Smooth muscle cell of the brain vasculature (primary cell): ENCODE data around the gene THEM5.
"Not testable (repeated sequence)": the region's sequence is repeated elsewhere in the genome, so short reads cannot be mapped to it uniquely, and the experiment has no call there.

Source experiments
- DNase-seq: peaks from one replicate; pipeline ENCODE4 v3.0.0-alpha.2; 2012; ENCODE audit warnings: low read depth, low spot score

THEM5 gene, protein sequence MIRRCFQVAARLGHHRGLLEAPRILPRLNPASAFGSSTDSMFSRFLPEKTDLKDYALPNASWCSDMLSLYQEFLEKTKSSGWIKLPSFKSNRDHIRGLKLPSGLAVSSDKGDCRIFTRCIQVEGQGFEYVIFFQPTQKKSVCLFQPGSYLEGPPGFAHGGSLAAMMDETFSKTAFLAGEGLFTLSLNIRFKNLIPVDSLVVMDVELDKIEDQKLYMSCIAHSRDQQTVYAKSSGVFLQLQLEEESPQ

DNA sequence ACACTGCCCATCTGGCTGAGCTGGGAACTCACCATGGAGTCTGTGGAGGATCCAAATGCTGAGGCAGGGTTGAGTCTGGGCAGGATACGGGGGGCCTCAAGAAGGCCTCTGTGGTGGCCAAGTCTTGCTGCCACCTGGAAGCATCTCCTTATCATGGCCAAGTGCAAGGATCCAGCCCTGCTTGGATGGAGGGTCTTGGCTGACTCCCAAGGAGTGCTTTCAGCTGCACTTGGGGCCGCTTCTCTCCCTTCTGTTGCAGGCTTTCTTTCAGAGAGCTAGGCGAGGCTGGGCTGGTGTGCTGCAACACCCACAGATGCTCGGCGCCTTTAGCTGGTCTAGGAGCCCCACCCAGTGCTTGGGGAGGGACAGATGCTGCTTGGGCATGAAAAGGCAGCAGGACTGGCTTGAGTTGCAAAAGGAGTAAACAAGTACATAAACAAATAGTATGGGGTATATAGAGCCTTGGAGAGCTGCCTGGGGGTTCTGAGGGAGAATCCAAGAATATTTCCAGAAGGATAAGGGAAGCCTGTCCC lies at the start of gene THEM5:
Gene THEM5, minus strand, starts transcription at position 302 of the 533 bp plus-strand sequence. Its CDS starts 147 bp downstream, at position 155.
- no peak for DNase-seq

DNA sequence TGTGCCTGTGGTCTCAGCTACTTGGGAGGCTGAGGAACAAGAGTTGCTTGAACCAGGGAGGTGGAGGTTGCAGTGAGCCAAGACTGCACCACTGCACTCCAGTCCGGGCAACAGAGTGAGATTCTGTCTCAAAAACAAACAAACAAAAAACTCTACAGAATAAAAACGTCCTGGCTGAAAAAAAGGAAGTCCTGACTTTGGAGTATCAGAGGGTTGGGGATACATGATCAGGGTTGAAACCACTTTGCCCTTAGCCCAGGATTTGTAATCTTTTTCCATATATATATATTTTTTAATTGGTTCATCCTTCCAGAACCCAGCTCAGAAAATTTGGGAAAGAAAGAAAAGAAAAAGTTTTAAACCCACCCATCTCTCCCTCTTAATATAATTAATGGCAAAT lies 49.3 kb upstream of the THEM5 start:
- no peak for DNase-seq

DNA sequence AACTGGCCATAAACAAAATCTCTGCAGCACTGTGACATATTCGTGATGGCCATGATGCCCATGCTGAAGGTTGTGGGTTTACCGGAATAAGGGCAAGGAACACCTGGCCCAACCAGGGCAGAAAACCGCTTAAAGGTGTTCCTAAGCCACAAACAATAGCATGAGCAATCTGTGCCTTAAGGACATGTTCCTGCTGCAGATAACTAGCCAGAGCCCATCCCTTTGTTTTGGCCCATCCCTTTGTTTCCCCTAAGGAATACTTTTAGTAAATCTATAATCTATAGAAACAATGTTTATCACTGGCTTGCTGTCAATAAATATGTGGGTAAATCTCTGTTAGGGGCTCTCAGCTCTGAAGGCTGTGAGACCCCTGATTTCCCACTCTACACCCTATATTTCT lies 47.3 kb upstream of the THEM5 start:
- not testable (repeated sequence) for DNase-seq

DNA sequence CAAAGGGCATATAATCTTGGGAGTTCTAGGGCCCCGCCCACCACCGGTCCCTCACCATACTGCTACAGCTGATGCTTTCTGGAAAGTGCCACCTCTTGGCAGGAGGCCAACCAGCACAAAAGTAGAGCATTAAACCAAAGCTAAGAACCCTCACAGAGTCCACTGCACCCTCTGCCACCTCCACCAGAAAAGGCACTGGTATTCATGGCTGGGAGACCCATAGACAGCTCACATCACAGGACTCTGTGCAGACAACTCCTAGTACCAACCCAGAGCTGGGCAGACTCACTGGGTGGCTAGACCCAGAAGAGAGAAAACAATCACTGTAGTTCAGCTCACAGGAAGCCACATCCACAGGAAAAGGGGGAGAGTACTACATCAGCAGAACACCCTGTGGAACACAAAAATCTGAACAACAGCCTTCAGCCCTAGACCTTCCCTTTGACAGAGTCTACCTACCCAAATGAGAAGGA lies 45.0 kb upstream of the THEM5 start:
- no peak for DNase-seq

DNA sequence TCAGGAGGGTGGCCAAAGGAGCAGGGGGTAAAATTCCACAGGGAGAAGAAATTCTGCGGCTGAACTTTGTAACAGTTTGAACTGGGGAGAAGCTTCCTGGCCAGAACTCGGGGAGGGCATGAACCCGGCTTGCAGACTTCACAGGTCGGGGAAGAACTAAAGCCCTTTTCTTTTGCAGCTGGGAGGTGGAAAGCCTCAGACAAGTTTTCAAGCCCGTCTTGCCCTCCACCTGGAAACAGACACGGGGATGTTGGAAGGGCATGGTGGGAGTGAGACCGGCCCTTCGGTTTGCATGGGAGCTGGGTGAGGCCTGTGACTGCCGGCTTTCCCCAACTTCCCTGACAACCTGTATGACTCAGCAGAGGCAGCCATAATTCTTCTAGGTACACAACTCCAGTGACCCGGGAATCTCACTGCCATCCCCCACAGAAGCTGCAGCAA lies 44.5 kb upstream of the THEM5 start:
- DNase-seq = no peak

DNA sequence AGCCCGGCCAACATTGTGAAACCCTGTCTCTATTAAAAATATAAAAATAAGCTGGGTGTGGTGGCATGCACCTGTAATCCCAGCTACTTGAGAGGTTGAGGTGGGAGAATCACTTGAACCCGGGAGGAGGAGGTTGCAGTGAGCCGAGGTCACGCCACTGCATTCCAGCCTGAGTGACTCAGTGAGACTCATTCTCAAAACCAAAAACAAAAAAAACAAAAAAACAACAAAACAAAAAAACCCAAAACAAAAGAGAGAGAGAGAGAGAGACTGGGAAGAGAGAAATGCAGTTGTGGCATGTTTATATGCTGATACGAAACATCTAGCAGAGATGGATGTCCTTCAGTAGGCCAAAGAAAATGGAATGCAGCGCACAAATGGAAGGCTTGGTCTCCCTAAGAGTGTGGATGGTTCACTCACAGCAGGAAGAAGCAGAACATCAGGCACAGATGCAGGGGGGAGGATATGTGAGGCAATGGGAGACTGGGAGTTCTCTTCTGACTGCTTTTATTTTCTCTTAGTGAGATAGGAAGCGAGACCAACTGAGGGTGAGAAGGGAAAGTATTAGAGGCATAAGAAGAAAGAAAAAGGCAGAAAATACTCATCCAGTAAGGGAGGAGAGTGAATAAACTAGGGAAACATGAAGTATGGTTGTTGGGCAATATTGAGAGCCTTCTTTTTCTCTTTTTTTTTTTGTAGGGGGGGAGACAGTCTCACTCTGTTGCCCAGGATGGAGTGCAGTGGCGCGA lies 39.8 kb upstream of the THEM5 start:
- DNase-seq = no peak

DNA sequence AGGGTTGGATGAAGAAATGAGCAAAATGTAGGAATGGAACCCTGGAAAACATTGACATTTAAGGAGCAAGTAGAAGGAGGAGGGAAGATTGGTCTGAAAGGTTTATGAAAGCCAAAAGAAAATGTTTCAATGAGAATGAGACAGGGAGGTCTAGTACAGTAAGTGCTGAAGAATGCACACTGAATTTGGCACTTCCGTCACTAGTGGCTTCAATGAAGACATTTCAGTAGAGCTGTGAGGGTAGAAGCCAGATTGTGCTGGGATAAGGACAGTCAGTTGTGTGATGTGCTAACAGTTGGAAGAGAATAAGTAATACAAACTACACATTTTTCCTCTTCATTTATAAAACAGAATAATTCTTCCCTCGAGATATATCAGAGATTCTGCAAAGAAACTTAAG lies 38.7 kb upstream of the THEM5 start:
- no peak for DNase-seq

DNA sequence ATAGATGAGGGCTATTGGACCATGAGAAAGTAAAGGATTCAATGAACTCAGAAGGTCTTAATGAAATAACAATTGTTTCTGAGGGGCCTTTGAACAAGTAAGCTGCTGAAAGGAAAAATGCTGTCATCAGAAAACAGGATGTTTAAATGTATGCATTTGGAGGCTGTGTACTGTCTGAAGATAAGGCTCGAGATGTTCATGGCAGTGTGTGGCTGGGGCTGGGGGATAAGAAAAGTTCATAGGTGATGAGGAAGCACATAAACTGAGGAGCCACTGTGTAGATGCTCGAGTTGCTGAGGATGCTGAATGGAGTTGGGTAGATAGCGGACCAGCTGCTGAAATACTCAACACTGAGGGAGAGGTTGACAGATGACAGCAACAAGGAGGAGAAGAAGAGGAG lies 38.0 kb upstream of the THEM5 start:
- DNase-seq = no peak

DNA sequence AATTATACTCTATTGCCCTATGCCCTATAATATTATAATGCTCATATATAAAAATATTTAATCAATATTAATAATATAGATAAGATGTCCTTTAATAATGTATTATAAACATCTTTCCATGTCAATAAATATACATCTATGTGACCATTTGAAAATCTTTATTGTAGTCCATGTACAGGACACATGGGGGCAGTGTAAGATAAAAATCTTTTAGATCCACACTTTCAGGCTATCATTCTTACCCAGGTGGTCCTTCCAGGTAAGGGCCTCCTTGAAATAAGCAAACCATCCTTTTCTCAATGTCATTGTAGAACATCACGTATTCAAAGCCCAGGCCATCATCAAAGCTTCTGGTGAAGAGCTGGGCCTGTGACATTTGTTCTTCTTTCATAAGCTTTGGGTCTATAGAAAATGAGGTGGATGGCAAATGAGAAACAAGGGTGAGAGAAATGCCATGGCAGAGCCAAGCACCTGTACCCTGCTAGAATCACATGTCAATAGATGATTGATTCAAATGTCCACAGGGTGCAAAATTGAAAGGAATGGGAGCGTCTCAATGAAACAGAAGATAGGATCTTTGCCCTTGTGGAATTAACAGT lies 35.6 kb upstream of the THEM5 start:
- DNase-seq = no peak

DNA sequence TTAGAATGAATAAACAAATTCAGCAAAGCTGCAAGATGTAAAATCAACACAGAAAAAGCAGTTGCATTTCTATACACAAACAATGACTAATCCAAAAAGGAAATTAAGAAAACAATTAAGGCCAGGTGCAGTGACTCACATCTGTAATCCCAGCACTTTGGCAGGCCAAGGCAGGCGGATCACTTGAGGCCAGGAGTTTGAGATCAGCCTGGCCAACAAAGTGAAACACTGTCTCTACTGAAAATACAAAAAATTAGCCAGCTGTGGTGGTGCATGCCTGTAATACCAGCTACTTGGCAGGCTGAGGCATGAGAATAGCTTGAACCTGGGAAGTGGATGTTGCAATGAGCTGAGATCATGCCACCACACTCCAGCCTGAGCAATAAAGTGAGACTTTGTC lies 33.5 kb upstream of the THEM5 start:
- DNase-seq = no peak

DNA sequence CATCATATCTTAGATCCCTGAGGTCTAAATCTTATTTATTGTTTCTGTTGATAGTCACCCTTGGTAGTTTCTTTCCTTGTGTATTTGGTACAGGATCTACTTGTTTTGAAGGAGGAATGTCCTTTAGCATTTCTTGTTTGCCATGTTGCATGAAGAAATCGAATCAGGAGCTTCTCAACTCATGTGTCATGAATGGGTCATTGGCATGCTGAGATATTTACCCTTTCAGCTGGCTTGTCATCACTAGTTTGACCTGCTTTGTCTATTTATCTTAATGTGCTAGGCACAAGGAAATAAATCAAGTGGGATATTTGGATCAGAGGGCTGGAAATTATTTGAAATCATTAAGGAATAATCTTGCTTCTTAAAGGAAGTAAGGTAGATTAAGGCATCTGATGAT lies 32.0 kb upstream of the THEM5 start:
- no peak for DNase-seq

DNA sequence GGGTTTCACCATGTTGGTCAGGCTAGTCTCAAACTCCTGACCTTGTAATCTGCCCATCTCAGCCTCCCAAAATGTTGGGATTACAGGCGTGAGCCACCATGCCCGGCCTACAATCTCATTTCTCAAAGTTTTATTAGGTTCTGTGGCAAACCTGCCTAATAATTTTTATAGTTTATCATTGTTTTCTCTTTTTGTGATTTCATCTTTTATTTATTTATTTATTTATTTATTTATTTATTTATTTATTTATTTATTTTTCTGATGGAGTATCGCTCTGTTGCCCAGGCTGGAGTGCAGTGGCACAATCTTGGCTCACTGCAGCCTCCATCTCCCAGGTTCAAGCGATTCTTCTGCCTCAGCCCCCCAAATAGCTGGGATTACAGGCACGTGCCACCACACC lies 31.4 kb upstream of the THEM5 start:
- DNase-seq = not testable (repeated sequence)

DNA sequence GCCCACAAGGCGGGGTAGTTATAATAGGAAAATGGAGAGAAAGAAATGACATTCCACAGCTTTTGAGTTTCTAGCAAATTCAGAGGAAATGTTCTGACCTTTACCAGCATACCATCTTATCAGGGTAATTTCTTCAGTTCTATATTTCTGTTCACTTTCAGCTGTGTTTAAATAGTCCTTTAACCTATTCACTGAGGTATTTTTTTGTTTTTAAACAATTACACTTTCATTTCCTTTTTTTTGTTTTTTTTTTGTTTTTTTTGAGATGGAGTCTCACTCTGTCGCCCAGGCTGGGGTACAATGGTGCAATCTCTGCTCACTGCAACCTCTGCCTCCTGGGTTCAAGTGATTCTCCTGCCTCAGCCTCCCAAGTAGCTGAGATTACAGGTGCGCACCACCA lies 30.9 kb upstream of the THEM5 start:
- DNase-seq = not testable (repeated sequence)

DNA sequence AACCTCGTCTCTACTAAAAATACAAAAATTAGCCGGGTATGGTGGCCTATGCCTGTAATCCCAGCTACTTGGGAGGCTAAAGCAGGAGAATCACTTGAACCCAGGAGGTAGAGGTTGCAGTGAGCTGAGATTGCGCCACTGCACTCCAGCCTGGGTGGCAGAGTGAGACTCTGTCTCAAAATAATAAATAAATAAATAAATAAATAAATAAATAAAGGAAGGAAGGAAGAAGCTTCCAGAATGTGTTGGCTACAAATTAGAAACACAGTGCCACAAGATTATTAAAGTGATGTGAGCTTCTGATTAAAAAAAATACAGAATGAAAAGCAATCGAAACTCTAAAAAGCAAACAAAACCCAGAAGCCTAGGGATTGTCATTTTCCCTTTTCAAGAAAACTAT lies 30.4 kb upstream of the THEM5 start:
- not testable (repeated sequence) for DNase-seq

DNA sequence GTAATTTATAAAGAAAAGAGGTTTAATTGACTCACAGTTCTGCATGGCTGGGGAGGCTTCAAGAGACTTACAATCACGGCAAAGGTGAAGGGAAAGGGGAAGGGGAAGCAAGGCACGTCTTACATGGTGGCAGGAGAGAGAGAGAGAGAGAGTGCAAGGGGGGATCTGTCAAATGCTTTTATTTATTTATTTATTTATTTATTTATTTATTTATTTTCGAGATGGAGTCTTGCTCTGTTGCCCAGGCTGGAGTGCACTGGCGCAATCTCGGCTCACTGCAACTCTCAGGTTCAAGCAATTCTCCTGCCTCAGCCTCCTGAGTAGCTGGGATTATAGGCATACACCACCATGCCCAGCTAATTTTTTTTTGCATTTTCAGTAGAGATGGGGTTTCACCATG lies 29.4 kb upstream of the THEM5 start:
- DNase-seq = not testable (repeated sequence)

DNA sequence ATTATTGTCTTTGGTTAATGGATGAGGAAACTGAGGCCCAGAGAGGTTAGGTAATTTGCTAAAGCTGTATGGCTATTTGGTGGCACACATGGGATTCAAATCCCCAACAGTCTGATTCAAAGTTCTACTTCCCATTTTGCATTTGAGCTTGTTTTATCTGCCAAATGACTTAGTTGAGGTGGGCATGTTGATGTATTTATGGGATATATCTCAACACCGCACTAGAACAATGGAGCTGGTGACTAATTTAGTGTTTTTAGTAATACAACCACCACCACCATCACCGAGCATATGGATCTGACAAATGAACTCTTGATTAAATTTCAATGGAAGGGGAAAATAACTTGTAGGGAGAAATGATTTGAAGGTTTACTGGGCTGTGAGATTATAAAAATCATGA lies 29.0 kb upstream of the THEM5 start:
- DNase-seq = no peak

DNA sequence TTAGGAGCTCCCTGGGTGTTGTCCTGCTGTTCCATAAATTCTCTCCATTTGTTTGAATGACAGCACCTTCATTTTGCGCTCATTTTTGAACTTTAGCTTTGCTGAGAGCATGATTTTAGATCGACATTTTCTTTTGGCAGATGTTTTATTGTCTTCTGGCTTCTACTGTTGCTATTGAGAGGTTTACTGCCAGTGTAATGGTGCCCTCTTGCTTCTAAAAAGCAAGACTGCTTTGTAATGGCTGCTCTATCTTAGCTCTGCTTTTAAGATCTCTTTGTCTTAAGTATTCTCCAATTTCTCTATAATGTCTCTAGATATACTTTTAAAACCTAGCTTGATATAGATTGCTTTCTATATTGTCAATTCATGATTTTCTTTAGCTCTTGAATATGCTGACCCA lies 28.0 kb upstream of the THEM5 start:
- DNase-seq = no peak

DNA sequence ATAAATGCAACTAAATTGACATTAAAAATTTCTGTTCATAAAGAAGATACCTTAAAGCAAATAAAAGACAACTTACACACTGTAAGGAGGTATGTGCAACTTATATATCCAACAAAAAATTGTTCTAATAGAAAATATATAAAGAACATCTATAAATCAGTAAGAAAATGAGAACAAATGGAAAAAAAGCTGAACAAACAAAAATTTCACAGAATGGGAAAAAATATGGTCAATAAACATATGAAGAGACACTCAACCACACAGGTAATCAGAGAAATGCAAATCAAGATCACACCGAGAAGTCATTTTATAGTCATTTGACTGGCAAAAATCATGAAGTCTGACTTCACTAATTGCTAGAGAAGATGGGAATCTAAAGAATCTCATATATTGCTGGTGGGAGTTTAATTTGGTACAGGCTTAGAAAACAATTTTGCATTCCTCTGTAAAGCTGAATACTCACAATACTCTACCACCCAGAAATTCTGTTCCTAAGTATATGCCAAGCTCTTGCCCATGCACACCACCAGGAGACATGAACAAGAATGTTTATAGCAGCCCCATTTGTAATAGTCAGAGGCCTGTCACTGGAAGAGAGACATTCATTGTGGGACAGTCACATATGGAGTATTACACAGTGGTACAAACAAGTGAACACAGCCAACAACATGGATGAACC lies 22.0 kb upstream of the THEM5 start:
- no peak for DNase-seq

DNA sequence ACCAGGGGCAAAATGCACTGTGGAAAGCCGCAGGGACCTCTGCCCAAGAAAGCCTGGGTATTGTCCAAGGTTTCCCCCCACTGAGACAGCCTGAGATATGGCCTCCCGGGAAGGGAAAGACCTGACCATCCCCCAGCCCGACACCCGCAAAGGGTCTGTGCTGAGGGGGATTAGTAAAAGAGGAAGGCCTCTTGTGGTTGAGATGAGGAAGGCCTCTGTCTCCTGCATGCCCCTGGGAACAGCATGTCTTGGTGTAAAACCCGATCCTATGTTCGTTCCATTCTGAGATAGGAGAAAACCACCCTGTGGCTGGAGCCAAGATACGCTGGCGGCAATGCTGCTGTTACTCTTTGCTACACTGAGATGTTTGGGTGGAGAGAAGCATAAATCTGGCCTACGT lies 19.3 kb upstream of the THEM5 start:
- not testable (repeated sequence) for DNase-seq

DNA sequence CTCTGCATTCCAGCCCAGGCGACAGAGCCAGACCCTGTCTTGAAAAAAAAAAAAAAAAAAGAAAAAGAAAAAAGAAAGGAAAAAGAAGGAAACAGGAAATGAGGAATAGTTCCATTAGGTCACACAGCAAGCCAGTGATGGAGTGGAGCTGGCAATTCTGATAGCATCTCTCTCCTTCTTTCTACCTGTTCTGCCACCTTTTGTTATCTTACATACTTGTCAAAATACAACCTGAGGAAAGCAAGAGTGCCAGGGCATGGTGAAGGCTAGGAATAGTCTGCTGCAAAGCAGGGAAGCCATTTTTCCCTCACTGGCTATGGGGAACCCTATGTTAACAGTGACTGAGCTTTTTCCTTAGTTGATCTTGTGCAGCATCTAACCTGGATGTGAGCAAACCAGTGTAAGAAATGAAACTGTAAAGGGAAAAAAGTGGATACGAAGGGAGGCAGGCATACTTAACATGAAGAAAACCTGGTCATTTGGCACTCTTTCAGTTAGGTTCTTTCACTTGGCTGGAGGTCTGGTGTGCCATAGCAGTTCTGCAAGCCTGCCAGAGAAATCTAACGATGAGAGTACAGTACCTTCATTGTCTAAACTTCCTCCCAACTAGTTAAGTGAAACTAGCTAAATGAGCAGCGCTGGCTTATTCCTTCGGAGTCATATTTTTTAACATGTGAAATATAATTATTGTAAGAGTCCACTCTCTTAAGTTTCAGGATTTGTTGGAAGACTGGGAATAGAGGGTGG lies 17.9 kb upstream of the THEM5 start:
- no peak for DNase-seq

DNA sequence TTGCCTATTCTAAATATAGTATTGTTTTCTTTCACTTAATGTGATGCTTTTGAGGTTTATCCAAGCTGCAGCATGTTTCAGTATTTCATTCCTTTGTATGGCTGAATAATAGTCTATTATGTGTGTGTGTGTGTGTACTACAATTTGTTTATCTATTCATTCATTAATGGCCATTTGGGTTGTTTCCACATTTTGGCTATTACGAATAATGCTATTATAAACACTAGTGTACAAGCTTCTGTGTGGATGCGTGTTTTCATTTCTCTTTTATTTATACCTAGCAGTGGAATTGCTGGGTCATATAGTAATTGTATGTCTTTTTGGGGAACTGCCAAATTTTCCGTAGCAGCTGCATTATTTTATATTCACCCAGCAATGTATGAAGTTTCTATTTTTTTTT lies 15.0 kb upstream of the THEM5 start:
- no peak for DNase-seq
